Prostate gland (tissue), 2 donors: ENCODE measurements around the gene CFAP100.

Source experiments
- POLR2A ChIP-seq: fragments of 450-650 bp; IDR thresholded peaks from one replicate; pipeline ENCODE4 v1.6.1; 2016; ENCODE audit warnings: antibody characterized with exemption, mild to moderate bottlenecking
- POLR2AphosphoS5 ChIP-seq: sonication (generic); formaldehyde crosslinking; IDR thresholded peaks from one replicate; pipeline ENCODE4 v1.6.1; 2017; ENCODE audit warnings: antibody characterized with exemption
- TF ChIP-seq, protein P1 (sequence below), 4 experiments: fragments of 200-600 bp in 2 of 4; fragments of 450-650 bp in 2 of 4; sonication (generic) in 2 of 4; IDR thresholded peaks; 1 replicate in 3 of 4; 2 replicates in 1 of 4; pipeline ENCODE4 v1.5.1; 2016 to 2019; ENCODE audit warnings: antibody characterized with exemption in 4 of 4, mild to moderate bottlenecking in 2 of 4, moderate library complexity in 2 of 4

DNA sequence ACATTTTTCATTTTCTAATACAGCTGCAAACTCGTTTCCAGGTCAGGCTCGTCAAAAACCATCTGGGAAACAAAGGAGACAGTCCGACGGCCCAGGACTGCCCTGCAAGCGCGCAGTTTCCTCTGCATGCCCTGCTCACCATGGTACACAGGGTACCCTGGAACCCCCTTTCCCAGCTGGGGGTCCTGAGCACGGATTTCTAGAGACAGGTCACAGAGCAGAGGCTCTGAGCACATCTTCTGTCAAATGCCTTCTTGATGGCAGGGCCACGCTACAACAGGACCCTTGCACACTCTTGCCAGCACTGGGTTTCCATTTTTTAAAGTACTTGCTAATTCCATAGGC lies 72.9 kb downstream of the CFAP100 start:
- TF ChIP-seq, protein P1, sequence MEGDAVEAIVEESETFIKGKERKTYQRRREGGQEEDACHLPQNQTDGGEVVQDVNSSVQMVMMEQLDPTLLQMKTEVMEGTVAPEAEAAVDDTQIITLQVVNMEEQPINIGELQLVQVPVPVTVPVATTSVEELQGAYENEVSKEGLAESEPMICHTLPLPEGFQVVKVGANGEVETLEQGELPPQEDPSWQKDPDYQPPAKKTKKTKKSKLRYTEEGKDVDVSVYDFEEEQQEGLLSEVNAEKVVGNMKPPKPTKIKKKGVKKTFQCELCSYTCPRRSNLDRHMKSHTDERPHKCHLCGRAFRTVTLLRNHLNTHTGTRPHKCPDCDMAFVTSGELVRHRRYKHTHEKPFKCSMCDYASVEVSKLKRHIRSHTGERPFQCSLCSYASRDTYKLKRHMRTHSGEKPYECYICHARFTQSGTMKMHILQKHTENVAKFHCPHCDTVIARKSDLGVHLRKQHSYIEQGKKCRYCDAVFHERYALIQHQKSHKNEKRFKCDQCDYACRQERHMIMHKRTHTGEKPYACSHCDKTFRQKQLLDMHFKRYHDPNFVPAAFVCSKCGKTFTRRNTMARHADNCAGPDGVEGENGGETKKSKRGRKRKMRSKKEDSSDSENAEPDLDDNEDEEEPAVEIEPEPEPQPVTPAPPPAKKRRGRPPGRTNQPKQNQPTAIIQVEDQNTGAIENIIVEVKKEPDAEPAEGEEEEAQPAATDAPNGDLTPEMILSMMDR (IDR thresholded peaks at IDR 0.05), result no peak
- no peak for TF ChIP-seq POLR2A
- TF ChIP-seq POLR2AphosphoS5, result no peak
